Stimulated activated CD4-positive, alpha-beta T cell treated with anti-CD3 and anti-CD28 coated beads, Interleukin-2, amount 100 ng/mL, for 24 hours (primary cell): ENCODE results near the gene HEMGN.
"Not testable (repeated sequence)": the region's sequence is repeated elsewhere in the genome, so short reads cannot be mapped to it uniquely, and the experiment has no call there.

Experiments used
- DNase-seq, 2 donors: peaks; one replicate each; pipeline ENCODE4 v3.0.0-alpha.2; 2020

Gene HEMGN

GRCh38 chr9:97963232-97963631 lies 25.3 kb upstream of the HEMGN start:
- no peak for DNase-seq

- no peak for DNase-seq
Observed at GRCh38 chr9:97962575-97962974, 24.6 kb upstream of the HEMGN start.

GRCh38 chr9:97962136-97962535 lies 24.2 kb upstream of the HEMGN start:
- no peak for DNase-seq

- DNase-seq = no peak
Observed at GRCh38 chr9:97961361-97961760, 23.4 kb upstream of the HEMGN start.

GRCh38 chr9:97960678-97961328 lies 22.8 kb upstream of the HEMGN start:
- DNase-seq = not testable (repeated sequence)

- no peak for DNase-seq
Observed at GRCh38 chr9:97959585-97959984, 21.6 kb upstream of the HEMGN start.

- DNase-seq = no peak
Observed at GRCh38 chr9:97958812-97959511, 21.0 kb upstream of the HEMGN start.

GRCh38 chr9:97956331-97956730 lies 18.4 kb upstream of the HEMGN start:
- DNase-seq = no peak

GRCh38 chr9:97954550-97954989 lies 16.6 kb upstream of the HEMGN start:
- peak; percentile 43 to 51 for DNase-seq

GRCh38 chr9:97950873-97951272 lies 12.9 kb upstream of the HEMGN start:
- DNase-seq = not testable (repeated sequence)

- not testable (repeated sequence) for DNase-seq
Observed at GRCh38 chr9:97947094-97947493, 9.1 kb upstream of the HEMGN start.

- not testable (repeated sequence) for DNase-seq
Observed at GRCh38 chr9:97945470-97945869, 7.5 kb upstream of the HEMGN start.

- DNase-seq = no peak
Observed at GRCh38 chr9:97944612-97945011, 6.6 kb upstream of the HEMGN start.

- DNase-seq = no peak
Observed at GRCh38 chr9:97943308-97943855, 5.4 kb upstream of the HEMGN start.

GRCh38 chr9:97941323-97941722 lies 3.4 kb upstream of the HEMGN start:
- DNase-seq = no peak

GRCh38 chr9:97940741-97941140 lies 2.8 kb upstream of the HEMGN start:
- no peak for DNase-seq

- DNase-seq = no peak
Observed at GRCh38 chr9:97940233-97940632, 2.3 kb upstream of the HEMGN start.

- no peak for DNase-seq
Observed at GRCh38 chr9:97936998-97937397, 974 bp downstream of the HEMGN start.

GRCh38 chr9:97935276-97935675 lies 2.7 kb downstream of the HEMGN start:
- no peak for DNase-seq

- DNase-seq = no peak
Observed at GRCh38 chr9:97934321-97935115, 3.5 kb downstream of the HEMGN start.

- no peak for DNase-seq
Observed at GRCh38 chr9:97933297-97933998, 4.5 kb downstream of the HEMGN start.

GRCh38 chr9:97930972-97931371 lies 7.0 kb downstream of the HEMGN start:
- DNase-seq = no peak
